ENCODE measurements around the gene GUSB. TPM values are rescaled to one million over a fixed set of nuclear protein-coding genes. Genes with fewer than 3 reads are reported as not detected.

Gene GUSB
- total and polyA plus RNA-seq, 2 of the 4 experiments (the other 2 are of a cell fraction), result 12.9 to 47.7 TPM

- peak overlapping the region; percentile 16 for H3K4me3 ChIP-seq (ENCODE audit: insufficient read depth, low read depth, low read length)
- no peak overlapping the region for H3K18ac ChIP-seq (ENCODE audit: low read depth, low read length)
- intact Hi-C loops (cut with micrococcal nuclease) (no loop called here), dilution Hi-C loops (cut with HindIII; ENCODE audit: low sequenced_read_pairs, unreplicated experiment) (no loop called here), in situ Hi-C loops (cut with MboI; ENCODE audit: low sequenced_read_pairs) (no loop called here)
- no peak overlapping the region for H2BK20ac ChIP-seq (ENCODE audit: low read depth, low read length)
- CTCF ChIA-PET, result no interaction called here
- H3K23ac ChIP-seq (ENCODE audit: low read depth, low read length), result peak overlapping the region; percentile 59
- H3K9me1 ChIP-seq (ENCODE audit: insufficient read depth, low read length), result peaks cover 16% of the 10 kb centered on the region
- H2AFZ ChIP-seq (replicated peaks; ENCODE audit: low read length, poor library complexity), result peak overlapping the region; percentile 56
- POLR2A ChIA-PET (ENCODE audit: unreplicated experiment), result no interaction called here
- peaks cover 8% of the 10 kb centered on the region for H3K4me1 ChIP-seq (ENCODE audit: control insufficient read depth, insufficient read depth, low read length)
- WGBS, 2 experiments (ENCODE audit: extremely low coverage in 2 of 2, insufficient read length in 1 of 2), result 97% methylated on average over 3 of the region's 11 CpGs; no CpG with 5 or more reads in 1 of the 2 experiments
- peaks cover 16 to 37% of the 10 kb centered on the region in 2 experiments for H3K79me1 ChIP-seq (ENCODE audit: low read depth in 1 of 2, low read length in 2 of 2)
- 0 out of 2 replicates have a peak, but pooled peaks cover 7% of the 10 kb centered on the region for H4K20me1 ChIP-seq (ENCODE audit: insufficient read depth, low read length)
- no peak for TF ChIP-seq RCOR1 (IDR thresholded peaks at IDR 0.05; ENCODE audit: insufficient replicate concordance, low read length)
- no peak for TF ChIP-seq MAZ (IDR thresholded peaks at IDR 0.05; ENCODE audit: borderline replicate concordance, low read depth, low read length)
- no peak overlapping the region for H3K9ac ChIP-seq (ENCODE audit: low read depth, low read length)
- no peak overlapping the region for H2BK15ac ChIP-seq (ENCODE audit: low read depth, low read length)
- H4K91ac ChIP-seq (ENCODE audit: insufficient read depth, low read depth, low read length), result no peak overlapping the region
- no peaks in the 10 kb centered on the region for H3K9me3 ChIP-seq (ENCODE audit: control insufficient read depth, insufficient read depth, low read length)
- H3K27me3 ChIP-seq (ENCODE audit: control insufficient read depth, insufficient read depth, low read length), result no peaks in the 10 kb centered on the region
- H3K4me2 ChIP-seq (ENCODE audit: low read depth, low read length), result peak overlapping the region; percentile 83
- no peak overlapping the region for H3K14ac ChIP-seq (replicated peaks; ENCODE audit: low read depth, low read length)
- H3K36me3 ChIP-seq (ENCODE audit: control insufficient read depth, insufficient read depth, low read length), result peaks cover 13% of the 10 kb centered on the region
- ATAC-seq (ENCODE audit: low read depth) (no peak), DNase-seq (no peak)
- no TSS peak for BruUV-seq (replicated peaks)
- H3K27ac ChIP-seq (ENCODE audit: insufficient read depth, low read length), result peak overlapping the region; percentile 14; the same call in 1 of the 2 replicates
- H2AK9ac ChIP-seq (replicated peaks; ENCODE audit: low read depth, low read length, poor library complexity), result peak overlapping the region; percentile 76
- no peak overlapping the region for H3K56ac ChIP-seq (ENCODE audit: extremely low read depth, insufficient read depth, low read length)
- 0 out of 4 replicates have a peak overlapping the region, but pooled peaks of 1 of the 2 experiments have one; percentile 53 for H4K8ac ChIP-seq (ENCODE audit: low read depth in 2 of 2, low read length in 2 of 2)
- H2BK5ac ChIP-seq (ENCODE audit: low read depth, low read length, poor library complexity, severe bottlenecking), result no peak overlapping the region
- no peak overlapping the region for H2BK120ac ChIP-seq (ENCODE audit: low read depth, low read length)
- H3K4ac ChIP-seq (ENCODE audit: low read depth, low read length), result peak overlapping the region; percentile 15
- no peak overlapping the region for H4K5ac ChIP-seq (ENCODE audit: low read depth, low read length)
- peak overlapping the region; percentile 27; the same call in 1 of the 2 replicates for H2AK5ac ChIP-seq (ENCODE audit: low read depth, low read length)
These were observed 1.3 kb downstream of the GUSB start for GRCh38 chr7:65980478-65981250.

All from IMR-90 (cell line).